ENCODE measurements around the gene RREB1. TPM values are rescaled to one million over a fixed set of nuclear protein-coding genes. Genes with fewer than 3 reads are reported as not detected.

RREB1 gene
- 17.2 and 18.6 TPM in 2 replicates for total RNA-seq

GRCh38 chr6:7107578-7108195 lies at the start of gene RREB1:
RREB1 (plus strand) TSS chr6:7107961; CDS start chr6:7181912, 73,951 bp downstream.

Other genes with a start within 250 kb of the RREB1 start
- 84.6 and 86.4 TPM in 2 replicates for gene SSR1, start 205.2 kb downstream of the RREB1 start, total RNA-seq

Data from dermis lymphatic vessel endothelial cell (primary cell).